NCI-H2196 treated with DMSO at 0.1 percent for 48 hours (cell line): ENCODE data around the gene SIRT7.
"Not testable (repeated sequence)": the region's sequence is repeated elsewhere in the genome, so short reads cannot be mapped to it uniquely, and the experiment has no call there.

ENCODE experiments used
- DNase-seq: peaks from one replicate; lab custom pipeline; 2025; ENCODE audit not compliant: unreplicated experiment; lab: John Stamatoyannopoulos, UW

Gene SIRT7

GRCh38 chr17:81921996-81922565, 4.1 kb upstream of the SIRT7 start:
- no peak for DNase-seq

- no peak for DNase-seq
Measured at GRCh38 chr17:81921537-81921862, 3.5 kb upstream of the SIRT7 start.

GRCh38 chr17:81920612-81921536, 2.9 kb upstream of the SIRT7 start:
- no peak for DNase-seq

GRCh38 chr17:81918832-81919545, 1.0 kb upstream of the SIRT7 start:
- no peak for DNase-seq

GRCh38 chr17:81918333-81918669, 325 bp upstream of the SIRT7 start:
- not testable (repeated sequence) for DNase-seq

- DNase-seq = no peak
Measured at GRCh38 chr17:81916234-81917001, 1.6 kb downstream of the SIRT7 start.

- no peak for DNase-seq
Measured at GRCh38 chr17:81915331-81915730, 2.6 kb downstream of the SIRT7 start.

GRCh38 chr17:81914103-81914850, 3.7 kb downstream of the SIRT7 start:
- no peak for DNase-seq

- DNase-seq = no peak
Measured at GRCh38 chr17:81913394-81914102, 4.4 kb downstream of the SIRT7 start.

- DNase-seq = no peak
Measured at GRCh38 chr17:81912441-81913309, 5.3 kb downstream of the SIRT7 start.

- DNase-seq = no peak
Measured at GRCh38 chr17:81911969-81912368, 6.0 kb downstream of the SIRT7 start.

GRCh38 chr17:81911277-81911961, 6.6 kb downstream of the SIRT7 start, which contains the start of gene PCYT2:
Gene PCYT2 (minus strand): TSS chr17:81911399. CDS start chr17:81911355, 44 bp downstream.
- peak; percentile 92 for DNase-seq

- DNase-seq = no peak
Measured at GRCh38 chr17:81910840-81911276, 7.1 kb downstream of the SIRT7 start.

- DNase-seq = no peak
Measured at GRCh38 chr17:81909966-81910839, 7.8 kb downstream of the SIRT7 start.

GRCh38 chr17:81909231-81909630, 8.7 kb downstream of the SIRT7 start:
- DNase-seq = no peak

- no peak for DNase-seq
Measured at GRCh38 chr17:81908793-81909192, 9.2 kb downstream of the SIRT7 start.
